HG03066 (cell line): Measurements from ENCODE around the gene BBS4.
A peak's percentile ranks its signal among the peaks of the same experiment; 100 is the strongest.

ENCODE experiments used
- ATAC-seq: cut with Tn5 transposase; IDR thresholded peaks from one replicate; pipeline ENCODE4 v1.9.1; 2021; ENCODE audit warnings: low read depth; ENCODE audit not compliant: unreplicated experiment

The BBS4 gene

GRCh38 chr15:72754096-72754495, 68.1 kb downstream of the BBS4 start:
- ATAC-seq: no peak

- no peak for ATAC-seq
Measured at GRCh38 chr15:72758182-72758581, 72.2 kb downstream of the BBS4 start.

DNA sequence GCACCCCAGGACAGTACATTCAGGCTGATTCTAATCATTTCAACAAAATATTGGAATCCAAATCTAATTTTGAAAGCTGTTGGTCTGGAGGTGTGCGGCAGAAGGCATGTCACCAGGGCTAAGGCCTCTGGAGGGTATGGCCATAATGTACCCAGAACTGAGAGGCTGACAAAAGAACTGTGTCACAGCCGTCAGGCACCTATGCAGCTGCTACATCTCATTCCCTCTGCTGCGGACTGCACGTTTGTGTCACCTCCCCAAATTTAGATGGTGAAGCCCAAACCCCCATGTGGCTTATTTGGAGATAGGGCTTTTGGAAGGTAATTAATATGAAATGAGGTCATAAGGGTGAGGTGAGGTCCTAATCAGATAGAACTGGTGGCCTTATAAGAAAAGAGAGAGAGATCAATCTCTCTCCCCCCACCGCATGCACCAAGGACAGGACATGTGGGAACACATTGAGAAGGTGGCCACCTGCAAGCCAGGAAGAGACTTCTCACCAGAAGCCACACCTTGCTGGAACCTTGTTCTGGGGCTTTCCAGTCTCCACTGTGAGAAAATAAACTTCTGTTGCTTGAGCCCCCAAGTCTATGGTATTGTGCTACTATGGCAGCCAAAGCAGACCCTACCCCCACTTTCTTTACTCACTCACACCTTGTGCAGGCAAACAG, 74.7 kb downstream of the BBS4 start:
- no peak for ATAC-seq

DNA sequence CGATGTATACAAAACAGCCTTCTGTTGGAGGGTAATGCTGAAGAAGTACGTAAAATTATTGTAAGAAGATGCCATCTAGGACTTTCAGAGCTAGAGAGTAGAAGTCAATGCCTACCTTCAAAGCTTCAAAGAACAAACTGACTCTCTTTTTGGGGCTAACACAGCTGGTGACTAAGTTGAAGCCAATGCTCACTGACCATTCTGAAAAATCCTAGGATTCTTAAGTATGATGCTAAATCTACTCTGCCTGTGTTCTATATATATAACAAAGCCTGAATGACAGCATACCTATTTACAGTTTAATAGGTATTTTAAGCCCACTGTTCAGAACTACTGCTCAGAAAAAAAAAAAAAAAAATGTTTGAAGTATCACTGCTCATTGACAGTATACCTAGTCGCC, 78.6 kb downstream of the BBS4 start:
- no peak for ATAC-seq

DNA sequence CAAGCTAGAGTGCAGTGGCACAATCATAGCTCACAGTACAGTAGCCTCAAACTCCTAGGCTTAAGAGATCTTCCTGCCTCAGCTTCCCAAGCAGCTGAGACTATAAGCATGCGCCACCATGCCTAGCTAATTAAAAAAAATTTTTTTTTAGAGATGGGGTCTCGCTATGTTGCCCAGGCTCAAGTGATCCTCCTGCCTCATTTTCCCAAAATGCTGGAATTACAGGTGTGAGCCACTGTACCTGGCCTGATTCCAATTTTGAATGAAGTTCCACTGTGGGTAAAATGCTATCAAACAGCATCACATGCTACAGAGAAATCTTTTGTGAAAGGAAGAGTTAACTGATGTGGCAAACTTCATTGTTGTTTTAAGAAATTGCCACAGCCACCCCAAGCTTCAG, 80.0 kb downstream of the BBS4 start:
- ATAC-seq: no peak

DNA sequence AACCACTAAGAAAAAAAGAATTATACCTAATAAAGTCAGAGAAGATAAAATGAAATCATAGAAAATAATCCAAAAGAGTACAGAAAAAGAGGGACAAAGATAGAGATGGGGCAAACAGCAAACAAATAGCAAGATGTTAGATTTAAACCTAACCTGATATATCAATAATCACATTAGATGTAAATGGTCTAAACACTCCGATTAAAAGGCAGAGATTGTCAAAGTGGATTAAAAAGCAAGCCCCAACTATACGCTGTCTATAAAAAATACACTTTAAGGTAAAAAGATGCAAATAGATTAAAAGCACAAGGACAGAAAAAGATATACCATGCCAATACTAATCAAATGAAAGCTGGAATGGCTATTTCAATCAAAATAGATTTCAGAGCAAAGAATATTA, 80.8 kb downstream of the BBS4 start:
- no peak for ATAC-seq

DNA sequence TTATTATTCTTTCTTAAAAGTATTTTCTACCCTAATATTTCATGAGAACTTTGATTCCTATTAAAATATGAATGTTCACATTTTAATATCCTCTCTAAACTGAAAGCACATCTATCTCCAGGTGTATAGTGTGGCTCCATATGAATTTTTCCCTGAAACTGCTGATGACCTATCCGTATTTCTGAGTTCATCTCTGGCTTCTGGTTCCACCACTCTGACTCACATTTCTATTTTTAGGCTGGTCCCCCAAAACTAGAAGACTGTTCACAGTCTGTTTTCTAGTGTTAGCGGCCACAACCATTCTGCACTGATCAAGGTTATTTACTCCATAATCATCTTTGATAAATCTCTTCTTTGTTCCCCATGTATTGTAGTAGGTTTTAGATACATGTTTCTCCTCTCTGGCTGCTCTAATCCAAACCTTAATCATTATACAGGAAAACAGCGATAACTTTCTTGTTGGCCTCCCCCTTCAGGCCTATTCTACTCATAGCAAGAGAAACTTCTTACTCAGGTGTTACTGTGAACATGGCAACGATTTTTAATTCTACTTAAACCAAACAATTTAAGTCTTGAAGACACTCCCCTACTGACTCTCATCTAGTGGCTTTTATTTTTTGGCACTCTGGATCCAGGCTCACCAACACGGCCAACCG, 84.8 kb downstream of the BBS4 start:
- no peak for ATAC-seq

GRCh38 chr15:72771329-72771725, 85.3 kb downstream of the BBS4 start:
- no peak for ATAC-seq

DNA sequence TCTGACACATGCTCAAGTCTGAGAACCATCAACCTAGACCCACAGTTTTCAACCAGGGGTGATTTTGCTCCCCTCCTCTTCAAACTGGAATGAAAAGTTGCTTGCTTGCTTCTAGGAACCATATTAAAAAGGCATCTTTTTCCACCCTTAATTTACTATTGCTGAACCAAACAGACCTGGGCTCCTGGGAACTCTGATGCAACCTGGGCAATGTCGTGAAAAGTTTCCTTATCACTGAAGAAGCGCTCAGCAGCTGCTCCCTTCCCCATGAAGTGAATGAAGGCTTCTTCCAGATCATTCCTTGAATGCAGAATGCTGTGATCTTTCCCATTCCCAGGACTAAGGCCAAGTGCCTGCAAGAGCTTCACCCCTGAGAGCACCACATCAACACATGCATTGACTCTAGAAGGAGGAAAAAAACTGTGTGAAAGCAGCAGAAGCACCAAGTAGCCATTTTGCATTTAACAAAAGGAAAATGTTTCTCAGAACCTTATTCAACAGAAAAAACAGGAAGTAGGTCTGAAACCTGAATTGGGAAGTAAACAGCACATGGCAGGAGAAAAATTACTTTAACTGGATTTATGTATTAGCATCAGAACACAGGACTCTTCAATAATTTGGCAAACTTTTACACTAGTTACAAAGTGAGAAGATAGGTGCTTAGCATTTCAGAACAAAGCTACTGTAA, 88.8 kb downstream of the BBS4 start:
- ATAC-seq: no peak

DNA sequence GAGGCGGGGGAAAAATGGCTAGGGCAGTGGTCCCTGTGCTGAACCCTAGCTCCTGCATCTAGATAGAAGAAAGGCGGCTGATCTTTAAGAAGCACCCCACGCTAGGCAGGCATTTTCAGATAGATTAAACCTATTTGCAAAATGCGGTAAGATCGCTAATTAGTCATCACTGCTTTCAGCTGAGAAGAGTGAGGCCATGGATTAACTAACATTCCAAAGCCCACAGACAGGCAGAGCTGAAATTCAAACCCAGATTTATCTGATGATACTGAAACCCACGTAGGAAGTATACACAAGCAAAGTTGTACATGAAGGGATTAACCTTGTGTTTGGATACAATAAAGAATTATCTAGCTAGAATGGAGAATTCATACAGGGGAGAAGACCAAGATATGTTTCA, 92.8 kb downstream of the BBS4 start:
- no peak for ATAC-seq

- ATAC-seq: no peak
Measured at GRCh38 chr15:72781631-72782030, 95.6 kb downstream of the BBS4 start.

DNA sequence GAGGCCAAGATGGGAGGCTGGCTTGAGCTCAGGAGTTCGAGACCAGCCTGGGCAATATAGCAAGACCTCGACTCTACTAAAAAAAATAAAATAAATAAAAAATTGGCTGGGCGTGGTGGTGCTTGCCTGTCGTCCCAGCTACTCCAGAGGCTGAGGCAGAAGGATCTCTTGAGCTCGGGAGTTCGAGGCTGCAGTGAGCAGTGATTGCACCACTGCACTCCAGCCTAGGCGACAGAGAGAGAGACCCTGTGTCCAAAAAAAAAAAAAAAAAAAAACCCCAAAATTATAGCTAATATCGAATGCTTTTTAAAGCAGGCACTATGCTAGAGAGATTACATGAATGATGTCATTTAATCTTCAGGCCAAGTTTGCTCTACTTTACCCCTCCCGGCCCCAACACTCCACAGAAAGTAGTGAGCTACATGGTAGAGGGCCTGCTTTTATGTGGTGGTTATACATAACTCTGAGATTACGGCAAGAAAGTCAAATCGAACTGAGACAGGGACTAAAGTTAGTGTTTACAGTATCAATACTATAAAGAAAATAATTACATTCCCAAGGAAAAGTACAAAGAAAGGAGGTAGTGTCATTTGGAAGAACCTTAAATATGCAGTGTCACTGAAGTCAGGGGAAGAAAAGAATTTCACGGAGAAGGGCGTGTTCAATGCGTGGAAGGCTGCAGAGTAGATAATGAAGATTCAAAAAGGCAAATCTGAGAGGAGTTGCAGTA, 96.4 kb downstream of the BBS4 start:
- no peak for ATAC-seq

DNA sequence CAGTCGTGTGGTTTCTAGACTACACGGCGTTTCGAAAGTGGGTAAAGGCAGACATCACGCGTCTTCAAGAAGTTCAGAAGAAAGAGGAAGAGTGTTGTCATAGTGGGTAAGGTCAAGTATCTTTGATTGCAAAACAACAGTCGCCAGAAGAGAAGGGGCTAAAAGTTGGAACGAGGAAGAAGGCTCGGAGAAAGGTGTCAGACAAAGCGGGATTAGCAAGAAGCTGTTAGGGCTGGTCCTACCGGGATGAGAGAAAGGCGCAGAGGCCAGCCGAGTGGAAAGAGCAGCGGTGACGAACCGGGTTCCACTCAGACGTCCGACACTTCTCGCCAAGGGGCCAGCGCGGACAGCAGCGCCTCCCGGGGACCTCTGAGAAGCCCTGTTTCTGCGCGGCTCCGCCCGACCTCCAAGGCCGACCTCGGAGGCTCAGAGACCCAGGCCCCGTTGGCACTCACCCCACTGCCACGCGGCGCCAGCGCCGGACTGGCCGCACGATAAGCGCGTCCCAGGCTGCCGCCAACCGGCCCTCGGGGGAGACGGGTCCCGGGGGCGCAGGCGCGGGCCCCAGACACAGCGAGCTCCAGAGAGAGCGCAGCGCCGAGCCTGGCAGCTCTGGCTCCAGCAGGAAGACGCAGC, 97.1 kb downstream of the BBS4 start:
- ATAC-seq: peak; percentile 44

- peak; percentile 65 for ATAC-seq
Measured at GRCh38 chr15:72783640-72784455, 97.8 kb downstream of the BBS4 start, which contains the start of gene ADPGK. TSS of gene ADPGK (minus strand) at chr15:72783758. CDS start at chr15:72783691, 67 bp downstream.

DNA sequence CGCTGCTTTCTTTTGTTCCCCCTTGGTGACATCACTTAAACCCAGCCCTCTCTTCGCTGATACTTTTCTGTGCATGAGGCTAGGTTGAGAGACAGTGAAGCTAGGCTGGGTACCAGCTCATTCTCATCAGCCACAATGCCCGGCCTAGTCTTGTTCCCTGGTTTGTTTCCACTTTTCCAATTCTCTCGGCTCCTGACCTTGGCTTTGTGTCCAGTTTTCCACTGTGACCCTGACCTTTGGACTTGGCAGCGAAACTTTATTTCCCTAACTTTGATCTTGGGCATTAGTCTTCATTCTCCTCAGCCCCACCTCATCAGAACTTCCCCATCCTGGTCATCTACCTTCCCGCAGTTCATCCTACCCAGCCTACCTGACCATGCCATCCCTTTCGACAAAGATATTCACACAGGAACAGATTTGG, 98.5 kb downstream of the BBS4 start:
- no peak for ATAC-seq

- no peak for ATAC-seq
Measured at GRCh38 chr15:72785432-72785831, 99.4 kb downstream of the BBS4 start.

- no peak for ATAC-seq
Measured at GRCh38 chr15:72785841-72786240, 99.8 kb downstream of the BBS4 start.

DNA sequence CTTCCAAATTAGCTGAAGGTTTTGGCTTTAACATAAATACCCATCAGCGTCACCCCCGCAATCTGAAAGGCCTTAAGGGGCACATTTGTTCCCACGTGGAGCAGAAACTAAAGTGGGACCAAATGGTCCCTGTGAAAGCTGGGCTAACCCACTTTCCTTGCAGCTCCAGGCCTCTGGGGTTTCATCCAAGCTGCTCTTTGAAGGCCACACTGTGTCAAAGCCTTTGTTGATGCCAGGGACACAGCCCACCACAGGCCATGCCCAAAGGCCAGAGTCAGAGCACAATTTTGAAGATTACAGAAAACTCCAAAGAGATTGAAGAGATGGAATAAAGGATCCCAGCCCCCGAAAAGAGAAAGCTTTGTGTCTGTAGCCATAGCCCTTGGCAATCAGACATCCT, 100.2 kb downstream of the BBS4 start:
- no peak for ATAC-seq

GRCh38 chr15:72786676-72787345, 100.8 kb downstream of the BBS4 start:
- ATAC-seq: no peak
